DND-41 (cell line): Measurements from ENCODE around the gene ATP6V1B1.

Experiments
- ATAC-seq: fragments of 200-7000 bp; cut with Tn5 transposase; 3 replicates; pipeline ENCODE4 v1.9.1; 2021; ENCODE audit warnings: low read depth; ENCODE audit not compliant: insufficient read depth
- DNase-seq: peaks from one replicate; pipeline ENCODE4 v3.0.0-alpha.2; 2020
- H2AFZ ChIP-seq: 2 replicates; pipeline ENCODE4 v1.6.0; 2012; ENCODE audit warnings: low read depth, low read length
- H3K27ac ChIP-seq: 2 replicates; pipeline ENCODE4 v1.5.1; 2012; ENCODE audit warnings: low read length, inconsistent platforms
- H3K27me3 ChIP-seq: fragments of 200-600 bp; sonication (generic); 2 replicates; pipeline ENCODE4 v1.6.0; 2012; ENCODE audit warnings: low read length, mild to moderate bottlenecking, inconsistent platforms; ENCODE audit not compliant: insufficient read depth, poor library complexity
- H3K36me3 ChIP-seq: 2 replicates; pipeline ENCODE4 v1.5.1; 2012; ENCODE audit warnings: low read length, inconsistent platforms; ENCODE audit not compliant: insufficient read depth
- H3K4me1 ChIP-seq: 2 replicates; pipeline ENCODE4 v1.5.1; 2012; ENCODE audit warnings: mild to moderate bottlenecking, low read length; ENCODE audit not compliant: insufficient read depth
- H3K4me2 ChIP-seq: 2 replicates; pipeline ENCODE4 v1.6.0; 2012; ENCODE audit warnings: mild to moderate bottlenecking, moderate library complexity, low read length, inconsistent platforms; ENCODE audit not compliant: insufficient read depth
- H3K4me3 ChIP-seq, 2 experiments: fragments of 200-600 bp in 1 of 2; shearing (Covaris generic) in 1 of 2; 2 replicates each; pipeline ENCODE4 v1.5.1; 2012 to 2016; ENCODE audit warnings: inconsistent platforms in 2 of 2, low read length in 2 of 2, mild to moderate bottlenecking in 2 of 2, low read depth in 1 of 2, moderate library complexity in 1 of 2
- H3K79me2 ChIP-seq: 2 replicates; pipeline ENCODE4 v1.6.0; 2012; ENCODE audit warnings: low read length, inconsistent platforms; ENCODE audit not compliant: insufficient read depth
- H3K9ac ChIP-seq: 2 replicates; pipeline ENCODE4 v1.6.0; 2012; ENCODE audit warnings: low read depth, mild to moderate bottlenecking, inconsistent platforms, low read length, moderate library complexity
- H3K9me3 ChIP-seq: 2 replicates; pipeline ENCODE4 v1.5.1; 2012; ENCODE audit warnings: low read length, moderate library complexity, mild to moderate bottlenecking, inconsistent platforms; ENCODE audit not compliant: insufficient read depth, severe bottlenecking
- H4K20me1 ChIP-seq: 2 replicates; pipeline ENCODE4 v1.6.0; 2012; ENCODE audit warnings: low read length; ENCODE audit not compliant: insufficient read depth
- EZH2 ChIP-seq: IDR thresholded peaks from 3 replicates; pipeline ENCODE4 v1.6.1; 2012; ENCODE audit warnings: borderline replicate concordance, low read depth, mild to moderate bottlenecking, moderate library complexity, low read length, inconsistent platforms; ENCODE audit not compliant: severe bottlenecking
- TF ChIP-seq, protein P1 (sequence below): IDR thresholded peaks from 2 replicates; pipeline ENCODE4 v1.5.1; 2012; ENCODE audit warnings: borderline replicate concordance, low read length, moderate library complexity, mild to moderate bottlenecking; ENCODE audit not compliant: poor library complexity, severe bottlenecking; ENCODE audit errors: extremely low read depth

ATP6V1B1 gene

DNA sequence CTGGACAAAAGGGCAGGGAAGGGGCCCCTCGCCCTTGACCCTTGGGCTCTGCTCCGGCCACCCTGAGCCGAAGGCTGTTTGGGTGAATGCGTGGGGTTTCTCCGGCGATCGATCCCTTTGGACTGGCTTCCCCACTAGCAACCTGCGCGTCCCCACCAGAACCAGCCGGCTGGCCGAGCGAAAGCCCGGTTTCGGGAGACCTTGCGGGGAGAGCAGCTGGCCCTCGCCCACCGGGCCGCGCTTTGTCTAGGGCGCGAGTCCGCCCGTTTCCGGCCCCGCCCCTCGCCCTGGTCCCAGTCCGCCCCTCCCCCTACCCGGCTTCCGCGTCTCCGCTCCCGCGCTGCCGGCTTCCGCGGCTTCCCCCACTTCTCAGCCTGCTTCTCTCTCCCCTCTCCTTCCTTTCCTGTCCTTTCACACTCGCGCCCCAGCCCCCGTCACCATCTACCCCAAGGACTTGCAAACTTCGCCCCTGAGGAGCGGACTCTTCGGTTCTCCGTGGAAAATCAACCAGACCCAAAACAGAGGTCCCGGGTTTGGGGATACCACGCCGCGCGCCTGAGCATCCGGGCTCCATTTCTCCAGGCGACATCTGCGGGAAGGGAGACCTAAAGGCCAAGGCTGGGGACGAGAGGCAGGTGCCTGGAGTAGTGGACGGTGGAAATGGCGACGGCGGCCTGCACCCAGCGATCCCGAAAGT, 48.0 kb upstream of the ATP6V1B1 start:
- Histone ChIP-seq H3K79me2 (no peaks in the 10 kb centered on the region), H3K27me3 (peaks cover 4% of the 10 kb centered on the region), H3K9me3 (no peaks in the 10 kb centered on the region), H3K4me2 (no peak overlapping the region), H2AFZ (no peak overlapping the region), H3K4me1 (no peaks in the 10 kb centered on the region), H3K4me3 (no peak overlapping the region), H3K9ac (no peak overlapping the region), H3K36me3 (no peaks in the 10 kb centered on the region), H3K27ac (no peak overlapping the region), H4K20me1 (no peaks in the 10 kb centered on the region)
- TF ChIP-seq, protein P1, sequence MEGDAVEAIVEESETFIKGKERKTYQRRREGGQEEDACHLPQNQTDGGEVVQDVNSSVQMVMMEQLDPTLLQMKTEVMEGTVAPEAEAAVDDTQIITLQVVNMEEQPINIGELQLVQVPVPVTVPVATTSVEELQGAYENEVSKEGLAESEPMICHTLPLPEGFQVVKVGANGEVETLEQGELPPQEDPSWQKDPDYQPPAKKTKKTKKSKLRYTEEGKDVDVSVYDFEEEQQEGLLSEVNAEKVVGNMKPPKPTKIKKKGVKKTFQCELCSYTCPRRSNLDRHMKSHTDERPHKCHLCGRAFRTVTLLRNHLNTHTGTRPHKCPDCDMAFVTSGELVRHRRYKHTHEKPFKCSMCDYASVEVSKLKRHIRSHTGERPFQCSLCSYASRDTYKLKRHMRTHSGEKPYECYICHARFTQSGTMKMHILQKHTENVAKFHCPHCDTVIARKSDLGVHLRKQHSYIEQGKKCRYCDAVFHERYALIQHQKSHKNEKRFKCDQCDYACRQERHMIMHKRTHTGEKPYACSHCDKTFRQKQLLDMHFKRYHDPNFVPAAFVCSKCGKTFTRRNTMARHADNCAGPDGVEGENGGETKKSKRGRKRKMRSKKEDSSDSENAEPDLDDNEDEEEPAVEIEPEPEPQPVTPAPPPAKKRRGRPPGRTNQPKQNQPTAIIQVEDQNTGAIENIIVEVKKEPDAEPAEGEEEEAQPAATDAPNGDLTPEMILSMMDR = no peak
- TF ChIP-seq EZH2 = no peak
- ATAC-seq (no peak), DNase-seq (no peak)

DNA sequence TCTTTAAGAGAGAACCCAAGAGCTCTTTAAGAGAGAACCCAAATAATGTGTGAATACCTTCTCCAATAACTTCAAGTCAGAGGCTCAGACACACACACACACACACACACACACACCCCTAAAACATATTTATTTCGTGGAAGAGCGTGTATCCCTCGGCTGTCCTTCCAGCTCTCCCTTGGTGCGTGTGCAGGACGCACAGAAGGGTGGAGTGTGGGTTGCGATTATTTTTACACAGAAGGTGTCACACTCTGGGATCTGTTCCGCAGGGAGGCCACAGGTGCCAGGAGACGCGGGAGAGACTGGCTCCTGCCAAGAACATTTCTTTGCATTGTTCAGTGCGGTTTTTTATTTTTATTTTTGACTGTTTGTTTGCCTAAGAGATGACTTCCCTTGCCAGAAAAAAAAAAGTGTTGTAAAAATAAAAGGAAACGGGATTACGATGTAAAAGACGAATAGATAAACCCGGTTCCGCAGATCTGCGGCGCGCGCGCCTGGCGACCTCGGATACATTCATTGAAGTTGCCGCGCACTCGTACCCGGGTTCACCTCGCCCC, 47.3 kb upstream of the ATP6V1B1 start:
- Histone ChIP-seq H3K27ac (no peak overlapping the region), H2AFZ (no peak overlapping the region), H3K9ac (no peak overlapping the region), H3K36me3 (no peaks in the 10 kb centered on the region), H3K4me2 (no peak overlapping the region), H3K9me3 (no peaks in the 10 kb centered on the region), H3K79me2 (no peaks in the 10 kb centered on the region), H3K27me3 (peaks cover 5% of the 10 kb centered on the region), H3K4me1 (no peaks in the 10 kb centered on the region), H4K20me1 (no peaks in the 10 kb centered on the region), H3K4me3 (no peak overlapping the region)
- no peak for DNase-seq
- TF ChIP-seq EZH2 = no peak
- TF ChIP-seq, protein P1 = no peak
- no peak for ATAC-seq

DNA sequence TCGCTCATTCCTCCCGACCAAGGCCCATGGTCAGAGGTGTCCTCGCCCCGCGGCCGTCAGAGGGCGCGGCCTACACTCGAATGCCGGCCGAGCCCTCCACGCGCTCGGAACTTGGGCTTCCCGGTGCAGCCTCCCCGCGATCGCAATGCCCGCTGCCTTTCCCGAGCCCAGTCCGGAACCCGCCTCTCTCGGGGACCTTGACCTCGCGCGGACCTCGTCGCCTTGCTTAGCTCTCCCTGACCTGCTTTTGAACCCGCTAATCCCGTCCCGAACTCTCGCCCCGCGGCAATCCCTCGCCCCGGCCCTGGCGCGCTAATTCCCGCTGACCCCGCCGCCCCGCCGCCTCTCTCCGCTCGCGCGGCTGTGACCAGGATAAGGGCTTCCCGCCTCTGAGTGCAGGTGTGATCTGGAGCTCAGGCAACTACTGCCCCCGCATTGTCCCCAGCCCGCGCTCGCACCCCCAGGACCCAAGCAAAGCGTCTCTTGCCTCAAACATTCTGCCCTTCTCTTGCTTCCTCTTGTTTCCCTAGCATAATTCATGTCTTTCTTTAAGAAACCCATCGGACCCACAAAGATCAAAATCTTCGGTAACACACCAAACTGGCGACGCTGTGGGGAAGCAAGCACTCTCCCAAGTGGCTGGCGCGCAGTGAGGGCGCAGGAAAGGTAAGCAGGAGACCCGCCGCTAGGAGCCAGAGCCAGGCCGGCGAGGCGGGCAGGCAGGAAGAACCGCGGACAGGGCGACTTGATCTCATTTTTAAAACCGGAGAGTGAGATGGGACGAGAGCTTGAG, 46.6 kb upstream of the ATP6V1B1 start:
- Histone ChIP-seq H3K79me2 (no peaks in the 10 kb centered on the region), H3K4me1 (no peaks in the 10 kb centered on the region), H3K9ac (no peak overlapping the region), H3K4me3 (no peak overlapping the region), H3K27ac (no peak overlapping the region), H3K9me3 (no peaks in the 10 kb centered on the region), H4K20me1 (no peaks in the 10 kb centered on the region), H2AFZ (no peak overlapping the region), H3K4me2 (no peak overlapping the region), H3K27me3 (peaks cover 9% of the 10 kb centered on the region), H3K36me3 (no peaks in the 10 kb centered on the region)
- DNase-seq (no peak), ATAC-seq (no peak)
- TF ChIP-seq EZH2 = no peak
- TF ChIP-seq, protein P1 = no peak
